K562 (cell line): ENCODE data around the gene GJB4. TPM values are rescaled to one million over a fixed set of nuclear protein-coding genes. Genes with fewer than 3 reads are reported as not detected.

Experiments used
- ATAC-seq: fragments of 200-7000 bp; cut with Tn5 transposase; 3 replicates; pipeline ENCODE4 v1.9.1; 2020; ENCODE audit warnings: moderate library complexity
- BruUV-seq: library from RNA; stranded (reverse); fragments of 400-500 nt; replicated peaks from 2 replicates; lab custom pipeline; 2021; lab: Mats Ljungman, UMichigan
- CTCF ChIA-PET: fragments of 300-600 bp; formaldehyde crosslinking; extraction: SDS; loops from one replicate; lab custom pipeline; 2021; ENCODE audit warnings: low intra/inter-chr PET ratio; lab: Yijun Ruan, JAX
- POLR2A ChIA-PET: fragments of 300-600, 350-650 bp; sonication (Branson Sonifier 250); formaldehyde crosslinking; extraction: SDS; loops from one replicate; lab custom pipeline; 2021; ENCODE audit warnings: antibody characterized with exemption, inconsistent platforms; lab: Yijun Ruan, JAX
- DNase-seq, 4 experiments: peaks; one replicate each; pipeline versions ENCODE4 v3.0.0 to v3.0.0-alpha.2; 2011 to 2018; ENCODE audit warnings: low spot score in 3 of 4, mixed read lengths in 3 of 4; ENCODE audit errors: extremely low read depth in 1 of 4
- FAIRE-seq: peaks from 2 replicates; lab custom pipeline; 2011; peaks lifted over from hg19 to GRCh38; lab: Jason Lieb, UNC
- H2AFZ ChIP-seq: 2 replicates; pipeline ENCODE4 v1.6.0; 2011; ENCODE audit warnings: low read depth, low read length, control low read depth, inconsistent platforms
- H3K27ac ChIP-seq: fragments of 200-600 bp; 3 replicates; pipeline ENCODE4 v1.8.0; 2011; ENCODE audit warnings: low read depth, mild to moderate bottlenecking, control low read depth, inconsistent platforms, low read length, moderate library complexity, mixed read lengths; ENCODE audit errors: extremely low read depth
- H3K27me3 ChIP-seq, 2 experiments: fragments of 300-600 bp in 1 of 2; 2 replicates in 1 of 2; 3 replicates in 1 of 2; pipeline versions ENCODE4 v1.6.0 to v1.8.0; 2011; ENCODE audit warnings: inconsistent platforms in 2 of 2, low read length in 2 of 2, mild to moderate bottlenecking in 1 of 2, mixed read lengths in 1 of 2, moderate library complexity in 1 of 2; ENCODE audit not compliant: control insufficient read depth in 2 of 2, insufficient read depth in 2 of 2
- H3K36me3 ChIP-seq: fragments of 300-600 bp; 3 replicates; pipeline ENCODE4 v1.8.0; 2011; ENCODE audit warnings: mild to moderate bottlenecking, low read length, inconsistent platforms; ENCODE audit not compliant: control insufficient read depth, insufficient read depth
- H3K4me1 ChIP-seq, 2 experiments: fragments of 200-600 bp in 1 of 2; replicated peaks in 1 of 2; 2 replicates in 1 of 2; 3 replicates in 1 of 2; pipeline versions ENCODE4 v1.5.1 to v1.8.0; 2011; ENCODE audit warnings: inconsistent platforms in 2 of 2, low read length in 2 of 2, mild to moderate bottlenecking in 1 of 2, mixed read lengths in 1 of 2, moderate library complexity in 1 of 2; ENCODE audit not compliant: control insufficient read depth in 2 of 2, insufficient read depth in 2 of 2
- H3K4me2 ChIP-seq: 2 replicates; pipeline ENCODE4 v1.6.1; 2011; ENCODE audit warnings: low read length, control low read depth, inconsistent platforms, mixed read lengths; ENCODE audit not compliant: insufficient read depth
- H3K4me3 ChIP-seq: fragments of 200-600 bp; sonication (generic), shearing (Covaris generic); 2 replicates; pipeline ENCODE4 v1.5.1; 2016; ENCODE audit warnings: control low read depth, inconsistent platforms
- H3K79me2 ChIP-seq: fragments of 200-600 bp; 3 replicates; pipeline ENCODE4 v1.8.0; 2011; ENCODE audit warnings: low read length, inconsistent platforms; ENCODE audit not compliant: control insufficient read depth, insufficient read depth
- H3K9ac ChIP-seq, 2 experiments: 2 replicates each; pipeline versions ENCODE4 v1.6.0 to v1.6.1; 2011; ENCODE audit warnings: low read depth in 2 of 2, low read length in 2 of 2, control low read depth in 1 of 2, inconsistent platforms in 1 of 2, mild to moderate bottlenecking in 1 of 2, mixed read lengths in 1 of 2; ENCODE audit not compliant: insufficient read depth in 1 of 2
- H3K9me1 ChIP-seq: one replicate; pipeline ENCODE4 v1.6.0; 2011; ENCODE audit warnings: inconsistent platforms, mild to moderate bottlenecking, low read length, moderate library complexity; ENCODE audit not compliant: control insufficient read depth, insufficient read depth
- H3K9me3 ChIP-seq: replicated peaks from 2 replicates; pipeline ENCODE4 v1.5.1; 2011; ENCODE audit warnings: low read depth, low read length, inconsistent platforms; ENCODE audit not compliant: control insufficient read depth, insufficient read depth
- H4K20me1 ChIP-seq: replicated peaks from 2 replicates; pipeline ENCODE4 v1.6.1; 2011; ENCODE audit warnings: low read length, inconsistent platforms, mixed read lengths; ENCODE audit not compliant: control insufficient read depth, insufficient read depth
- ATF6 ChIP-seq: sonication (generic); formaldehyde crosslinking; IDR thresholded peaks from 2 replicates; pipeline ENCODE4 v1.4.0; 2020; ENCODE audit warnings: mild to moderate bottlenecking, missing genetic modification reagents
- E2F4 ChIP-seq: sonication (generic); formaldehyde crosslinking; IDR thresholded peaks from 2 replicates; pipeline ENCODE4 v1.8.0; 2022; ENCODE audit warnings: mild to moderate bottlenecking, low read depth, missing genetic modification reagents
- ELF4 ChIP-seq: fragments of 450-650 bp; formaldehyde crosslinking; IDR thresholded peaks from 2 replicates; pipeline ENCODE4 v1.4.0; 2022; ENCODE audit warnings: missing genetic modification characterization
- FOXA1 ChIP-seq: fragments of 450-650 bp; IDR thresholded peaks from 2 replicates; pipeline ENCODE4 v1.6.1; 2016; ENCODE audit warnings: mild to moderate bottlenecking, borderline replicate concordance
- GABPB2 ChIP-seq: fragments of 250-450 bp; sonication (Bioruptor Pico); conservative IDR thresholded peaks from 2 replicates; pipeline ENCODE4 v1.5.1; 2021; ENCODE audit warnings: mild to moderate bottlenecking
- JUND ChIP-seq, 2 experiments: IDR thresholded peaks; 2 replicates in 1 of 2; 3 replicates in 1 of 2; pipeline ENCODE4 v1.6.1; 2011; ENCODE audit warnings: borderline replicate concordance in 2 of 2, low read depth in 2 of 2, low read length in 2 of 2, improper control_type of control experiment in 1 of 2, missing biosample characterization in 1 of 2, missing genetic modification characterization in 1 of 2, missing genetic modification reagents in 1 of 2
- KDM4B ChIP-seq, 2 experiments: fragments of 450-650 bp in 1 of 2; sonication (generic) in 1 of 2; IDR thresholded peaks; 2 replicates each; pipeline ENCODE4 v1.6.1; 2016 to 2017; ENCODE audit warnings: borderline replicate concordance in 2 of 2, antibody characterized with exemption in 1 of 2, low read depth in 1 of 2, mild to moderate bottlenecking in 1 of 2
- MBD2 ChIP-seq: sonication (generic); IDR thresholded peaks from 2 replicates; pipeline ENCODE4 v1.6.1; 2016; ENCODE audit warnings: low read depth, borderline replicate concordance
- MYBL2 ChIP-seq, 2 experiments: fragments of 450-650 bp in 1 of 2; sonication (generic) in 1 of 2; formaldehyde crosslinking in 1 of 2; IDR thresholded peaks; 2 replicates each; pipeline versions ENCODE4 v1.6.1 to v1.8.1; 2017 to 2022; ENCODE audit warnings: borderline replicate concordance in 1 of 2, inconsistent platforms in 1 of 2, low read depth in 1 of 2, mild to moderate bottlenecking in 1 of 2, missing genetic modification reagents in 1 of 2, moderate library complexity in 1 of 2
- SIRT6 ChIP-seq: IDR thresholded peaks from one replicate; pipeline ENCODE4 v1.6.1; 2012; ENCODE audit warnings: low read depth, mild to moderate bottlenecking, control low read depth, inconsistent platforms, low read length, moderate library complexity
- STAG1 ChIP-seq: sonication (generic); formaldehyde crosslinking; IDR thresholded peaks from 2 replicates; pipeline ENCODE4 v1.5.0; 2020; ENCODE audit warnings: missing genetic modification reagents, borderline replicate concordance
- STAT5A ChIP-seq: IDR thresholded peaks from 2 replicates; pipeline ENCODE4 v1.6.1; 2012; ENCODE audit warnings: low read length, inconsistent platforms, borderline replicate concordance
- TEAD4 ChIP-seq, 2 experiments: sonication (generic) in 1 of 2; formaldehyde crosslinking in 1 of 2; IDR thresholded peaks; 2 replicates each; pipeline versions ENCODE4 v1.6.1 to v1.8.0; 2012 to 2022; ENCODE audit warnings: borderline replicate concordance in 1 of 2, inconsistent platforms in 1 of 2, low read length in 1 of 2, mild to moderate bottlenecking in 1 of 2, missing genetic modification reagents in 1 of 2
- XRCC5 ChIP-seq: fragments of 200-400 bp; formaldehyde crosslinking; IDR thresholded peaks from 2 replicates; pipeline ENCODE4 v1.6.1; 2017; ENCODE audit warnings: low read depth, mild to moderate bottlenecking, low read length
- ZFP1 ChIP-seq: fragments of 450-650 bp; formaldehyde crosslinking; IDR thresholded peaks from 2 replicates; pipeline ENCODE4 v1.4.0; 2020; ENCODE audit warnings: mild to moderate bottlenecking, mixed read lengths
- ZNF717 ChIP-seq: fragments of 250-450 bp; sonication (Bioruptor Pico); IDR thresholded peaks from 2 replicates; pipeline ENCODE4 v1.5.0; 2021
- ZNF75A ChIP-seq: fragments of 450-650 bp; formaldehyde crosslinking; IDR thresholded peaks from 2 replicates; pipeline ENCODE4 v1.4.0; 2020; ENCODE audit warnings: mild to moderate bottlenecking
- WGBS: fragments of 100-300 bp; shearing (Covaris generic); methylation state at CpG from one replicate; pipeline ENCODE4 v1.1.6; 2016; ENCODE audit warnings: low coverage, mixed read lengths; ENCODE audit not compliant: insufficient coverage; ENCODE audit errors: missing lambda C conversion rate; 5-methylcytosine and 5-hydroxymethylcytosine counted together
- in situ Hi-C: fragments of 300-500 bp; cut with MboI; formaldehyde crosslinking; loops from 4 replicates; pipeline ENCODE4 v1.15.0; 2018; ENCODE audit warnings: inconsistent platforms, mixed read lengths
- intact Hi-C: fragments of 100-400 bp; cut with micrococcal nuclease; formaldehyde crosslinking; loops from 2 replicates; pipeline ENCODE4 v1.14.2; 2022
- polyA plus RNA-seq, 8 experiments: library from polyadenylated mRNA; depleted of rRNA in 4 of 8; stranded (reverse) in 5 of 8; unstranded in 3 of 8; fragments of >200 nt; fragmentation: Nextera tagmentation in 2 of 8; fragmentation: Illumina TruSeq in 1 of 8; extraction: Ambion mirVana in 2 of 8; extraction: Trizol in 1 of 8; gene quantifications; 2 replicates each; pipeline versions ENCODE4 v1.2.1 to v1.2.3, GENCODE V29; 2011 to 2014; ENCODE audit warnings: inconsistent platforms in 1 of 8, missing spikeins in 1 of 8
- total RNA-seq, 7 experiments: library from RNA; depleted of rRNA in 6 of 7; stranded (reverse); fragments of >200 nt in 6 of 7; fragmentation: Illumina TruSeq in 2 of 7; extraction: Trizol in 2 of 7; gene quantifications; 2 replicates each; pipeline versions ENCODE4 v1.2.1 to v1.2.3, GENCODE V29; 2011 to 2021; ENCODE audit warnings: low replicate concordance in 1 of 7

The GJB4 gene
- total and polyA plus RNA-seq, 9 of the 15 experiments (the other 6 are each of a cell fraction or from before 2014, with no cell fraction given): 0.03 TPM; not detected in 8

- BruUV-seq: no TSS peak
- ChIA-PET POLR2A (no interaction called here), CTCF (no interaction called here)
- no peak overlapping the region for H2AFZ ChIP-seq
- intact Hi-C loops (no loop called here), in situ Hi-C loops (no loop called here)
- no peak overlapping the region for H3K9ac ChIP-seq
- 0% methylated on average over 2 of the region's 3 CpGs for WGBS
- peaks cover 0 to 10% of the 10 kb centered on the region in 2 experiments; a peak in 1 of 5 replicates for H3K4me1 ChIP-seq
- H3K79me2 ChIP-seq: no peaks in the 10 kb centered on the region
- H3K9me1 ChIP-seq: no peaks in the 10 kb centered on the region
- H3K9me3 ChIP-seq: no peaks in the 10 kb centered on the region
- DNase-seq: no peak
- H3K36me3 ChIP-seq: no peaks in the 10 kb centered on the region
- 0 out of 2 replicates have a peak, but pooled peaks cover 3% of the 10 kb centered on the region for H4K20me1 ChIP-seq
- no peak overlapping the region for H3K4me3 ChIP-seq
- no peak overlapping the region for H3K4me2 ChIP-seq
- no peak for FAIRE-seq
- TF ChIP-seq FOXA1: no peak
- TF ChIP-seq E2F4 (CRISPR knock-in tag): no peak
- TF ChIP-seq TEAD4 (IDR thresholded peaks at IDR 0.05; ENCODE audit: low read length): no peak
- TF ChIP-seq TEAD4 (CRISPR knock-in tag; IDR thresholded peaks at IDR 0.05; ENCODE audit: borderline replicate concordance): no peak
- TF ChIP-seq XRCC5: no peak
- TF ChIP-seq ZNF717 (CRISPR knock-in tag): no peak
- TF ChIP-seq SIRT6: no peak
- no peak for TF ChIP-seq MYBL2 (IDR thresholded peaks at IDR 0.05; ENCODE audit: low read depth)
- TF ChIP-seq MYBL2 (CRISPR knock-in tag; IDR thresholded peaks at IDR 0.05; ENCODE audit: borderline replicate concordance): no peak
- no peak for TF ChIP-seq ZFP1 (CRISPR knock-in tag)
- no peak for TF ChIP-seq KDM4B (IDR thresholded peaks at IDR 0.05; ENCODE audit: borderline replicate concordance in 2 of 2, low read depth in 1 of 2)
- TF ChIP-seq GABPB2 (CRISPR knock-in tag): no peak
- no peak for TF ChIP-seq STAT5A
- TF ChIP-seq MBD2: no peak
- no peak for TF ChIP-seq ATF6 (CRISPR knock-in tag)
- no peak for TF ChIP-seq JUND (IDR thresholded peaks at IDR 0.05; ENCODE audit: borderline replicate concordance, low read depth, low read length)
- no peak for TF ChIP-seq JUND (tag; IDR thresholded peaks at IDR 0.05; ENCODE audit: borderline replicate concordance, low read depth, low read length)
- no peak for TF ChIP-seq ZNF75A (CRISPR knock-in tag)
- TF ChIP-seq ELF4 (CRISPR knock-in tag): no peak
- no peak for TF ChIP-seq STAG1 (CRISPR knock-in tag)
- peaks cover 50 to 53% of the 10 kb centered on the region in 2 experiments for H3K27me3 ChIP-seq
- H3K27ac ChIP-seq: no peak overlapping the region
- no peak for ATAC-seq
Measured at GRCh38 chr1:34776911-34777310, 17.4 kb downstream of the GJB4 start.
